ENCODE results near the gene KRT15. TPM values are rescaled to one million over a fixed set of nuclear protein-coding genes. Genes with fewer than 3 reads are reported as not detected.

KRT15 gene
- total RNA-seq, 1 donor from 2014 or later: 0.20 TPM

- no peak for DNase-seq (ENCODE audit: low read depth in 2 of 2)
Measured at GRCh38 chr17:41527063-41528023, 8.7 kb upstream of the KRT15 start.

- DNase-seq (ENCODE audit: low read depth in 2 of 2): no peak
Measured at GRCh38 chr17:41524261-41524660, 5.6 kb upstream of the KRT15 start.

- peak in 1 of 2 donors; percentile 28 for DNase-seq (ENCODE audit: low read depth in 2 of 2)
Measured at GRCh38 chr17:41523787-41524186, 5.1 kb upstream of the KRT15 start.

GRCh38 chr17:41523225-41523593, 4.5 kb upstream of the KRT15 start:
- DNase-seq (ENCODE audit: low read depth in 2 of 2): no peak

GRCh38 chr17:41522301-41523224, 3.9 kb upstream of the KRT15 start:
- DNase-seq (ENCODE audit: low read depth in 2 of 2): no peak

GRCh38 chr17:41521574-41522261, 3.0 kb upstream of the KRT15 start:
- peak; percentile 64 to 88 for DNase-seq (ENCODE audit: low read depth in 2 of 2)

GRCh38 chr17:41520821-41521521, 2.3 kb upstream of the KRT15 start:
- no peak for DNase-seq (ENCODE audit: low read depth in 2 of 2)

GRCh38 chr17:41519501-41520224, 973 bp upstream of the KRT15 start:
- DNase-seq (ENCODE audit: low read depth in 2 of 2): no peak

- no peak for DNase-seq (ENCODE audit: low read depth in 2 of 2)
Measured at GRCh38 chr17:41518031-41518430, 659 bp downstream of the KRT15 start.

GRCh38 chr17:41516830-41517283, 1.8 kb downstream of the KRT15 start:
- DNase-seq (ENCODE audit: low read depth in 2 of 2): no peak

GRCh38 chr17:41516147-41516829, 2.4 kb downstream of the KRT15 start:
- DNase-seq (ENCODE audit: low read depth in 2 of 2): no peak

- no peak for DNase-seq (ENCODE audit: low read depth in 2 of 2)
Measured at GRCh38 chr17:41513168-41513547, 5.5 kb downstream of the KRT15 start.

GRCh38 chr17:41512546-41513167, 6.0 kb downstream of the KRT15 start:
- DNase-seq (ENCODE audit: low read depth in 2 of 2): no peak

GRCh38 chr17:41511716-41512115, 7.0 kb downstream of the KRT15 start:
- no peak for DNase-seq (ENCODE audit: low read depth in 2 of 2)

GRCh38 chr17:41511116-41511515, 7.6 kb downstream of the KRT15 start:
- no peak for DNase-seq (ENCODE audit: low read depth in 2 of 2)

- no peak for DNase-seq (ENCODE audit: low read depth in 2 of 2)
Measured at GRCh38 chr17:41510251-41511065, 8.2 kb downstream of the KRT15 start.

- DNase-seq (ENCODE audit: low read depth in 2 of 2): no peak
Measured at GRCh38 chr17:41507315-41507880, 11.3 kb downstream of the KRT15 start.
